ENCODE results near the gene VAMP4.
"Not testable (repeated sequence)": the region's sequence is repeated elsewhere in the genome, so short reads cannot be mapped to it uniquely, and the experiment has no call there.

Gene VAMP4

GRCh38 chr1:171683870-171684269 is 58.0 kb downstream of the VAMP4 start:
- DNase-seq: no peak

GRCh38 chr1:171680339-171680738 is 61.5 kb downstream of the VAMP4 start:
- no peak for DNase-seq

DNA sequence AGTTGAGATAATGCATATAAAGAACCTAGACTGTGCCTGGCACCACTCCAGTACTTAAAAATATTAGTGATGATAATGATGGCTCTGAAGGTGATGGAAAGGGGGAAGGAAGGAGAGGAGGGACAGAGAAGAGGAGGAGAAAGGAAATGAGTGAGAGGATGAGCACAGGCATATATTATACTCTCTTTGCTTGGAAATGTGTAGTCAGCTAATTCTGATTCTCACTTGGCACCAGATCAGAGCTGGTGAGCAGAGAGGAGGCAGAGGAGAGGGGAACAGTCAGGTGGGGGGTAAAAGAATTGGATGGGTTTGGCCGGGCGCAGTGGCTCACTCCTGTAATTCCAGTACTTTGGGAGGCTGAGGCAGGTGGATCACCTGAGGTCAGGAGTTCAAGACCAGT is 65.0 kb downstream of the VAMP4 start:
- no peak for DNase-seq

GRCh38 chr1:171674431-171675405 is 67.1 kb downstream of the VAMP4 start:
- DNase-seq: no peak

- no peak for DNase-seq
Measured at GRCh38 chr1:171670739-171671138, 71.1 kb downstream of the VAMP4 start.

- no peak for DNase-seq
Measured at GRCh38 chr1:171668372-171668771, 73.5 kb downstream of the VAMP4 start.

DNA sequence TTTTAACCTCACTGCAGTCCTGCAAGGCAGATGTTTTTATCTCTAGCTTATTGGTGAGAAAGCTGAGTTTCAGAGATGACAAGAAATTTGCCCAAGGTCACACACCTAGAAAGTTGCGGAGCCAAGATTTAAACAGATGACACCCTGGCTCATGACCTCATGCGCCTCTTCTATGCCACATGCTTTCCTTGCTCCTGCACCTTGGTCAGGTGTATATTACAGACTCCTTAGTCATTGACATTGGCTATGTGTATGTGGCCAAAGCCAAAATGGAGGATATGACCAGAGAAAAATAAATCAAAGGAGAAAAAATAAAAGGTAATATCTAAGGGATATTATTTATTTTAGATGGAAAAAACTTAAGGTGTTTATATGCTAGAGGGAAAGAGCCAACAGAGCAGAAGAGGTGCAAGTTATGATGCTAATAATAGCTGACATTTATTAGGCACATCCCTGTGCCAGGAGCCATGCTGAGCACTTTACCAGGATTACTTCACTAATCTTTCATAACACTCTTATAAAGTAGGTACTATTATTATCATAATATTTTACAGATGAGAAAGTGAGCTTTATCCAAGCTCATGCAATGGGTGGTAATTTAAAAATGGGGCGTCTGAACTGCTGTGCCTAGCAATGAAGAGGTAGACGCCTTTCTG is 75.6 kb downstream of the VAMP4 start:
- no peak for DNase-seq

DNA sequence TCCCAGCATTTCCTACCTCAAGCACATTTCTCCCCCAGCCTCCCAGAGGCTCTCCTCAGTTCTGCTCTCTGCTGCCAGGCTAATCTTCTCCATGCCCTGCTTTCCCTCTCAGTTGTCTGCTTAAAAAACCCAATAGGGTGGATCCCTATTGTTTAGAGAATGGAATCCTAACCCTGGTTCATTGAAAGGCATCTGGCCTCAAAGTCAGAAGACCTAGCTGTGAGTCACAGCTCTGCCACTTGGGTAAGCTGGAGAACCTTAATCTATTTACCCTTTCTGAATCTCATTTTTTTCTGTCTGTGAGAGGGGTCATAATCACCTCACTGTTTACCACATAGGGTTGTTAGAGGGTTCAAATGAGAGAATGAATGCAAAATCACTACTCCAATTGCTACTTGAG is 76.9 kb downstream of the VAMP4 start:
- no peak for DNase-seq

GRCh38 chr1:171663854-171664575 is 77.8 kb downstream of the VAMP4 start:
- DNase-seq: no peak

- no peak for DNase-seq
Measured at GRCh38 chr1:171663036-171663853, 78.6 kb downstream of the VAMP4 start.

DNA sequence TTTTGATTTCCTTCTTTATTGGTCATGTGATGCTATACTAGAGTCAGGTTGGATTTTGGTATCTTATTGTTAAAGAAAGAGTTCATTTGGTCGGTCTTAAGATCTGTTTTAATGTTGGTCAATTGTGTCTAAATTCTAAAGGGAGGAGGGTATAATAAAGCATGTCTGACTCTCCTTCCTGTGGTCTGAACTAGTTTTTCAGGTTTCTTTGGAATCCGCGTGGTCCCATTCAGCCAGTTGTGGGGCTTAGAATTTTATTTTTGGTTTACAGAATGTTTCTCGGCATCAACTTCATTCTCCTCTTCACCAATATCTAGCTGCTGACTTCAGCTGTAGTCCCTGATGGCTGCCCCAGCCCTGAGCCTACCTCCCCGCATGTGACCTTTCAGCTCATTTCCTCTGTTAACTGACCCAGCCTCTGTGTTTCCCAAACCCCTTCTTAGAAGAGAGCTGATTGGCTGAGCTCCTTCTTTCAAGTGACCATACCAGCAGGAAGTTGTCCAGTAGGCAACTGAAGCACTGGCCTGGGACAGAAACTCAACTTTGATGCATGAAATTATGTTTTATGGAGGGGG is 80.7 kb downstream of the VAMP4 start:
- DNase-seq: no peak

DNA sequence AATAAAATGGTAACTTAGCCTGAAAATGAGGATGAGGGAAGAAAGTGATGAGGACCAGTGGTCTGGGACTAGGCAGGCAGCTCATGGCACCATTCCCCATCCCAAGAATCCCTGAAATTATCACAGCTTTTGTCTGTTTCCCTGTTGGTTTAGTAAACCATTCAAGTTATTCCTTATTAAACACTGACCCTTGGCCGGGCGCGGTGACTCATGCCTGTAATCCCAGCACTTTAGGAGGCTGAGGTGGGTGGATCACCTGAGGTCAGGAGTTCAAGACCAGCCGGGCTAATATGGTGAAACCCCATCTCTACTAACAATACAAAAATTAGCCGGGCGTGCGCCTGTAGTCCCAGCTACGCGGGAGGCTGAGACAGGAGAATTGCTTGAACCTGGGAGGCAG is 85.7 kb downstream of the VAMP4 start:
- DNase-seq: not testable (repeated sequence)

- no peak for DNase-seq
Measured at GRCh38 chr1:171655746-171656116, 86.1 kb downstream of the VAMP4 start.

GRCh38 chr1:171654942-171655745 is 86.7 kb downstream of the VAMP4 start:
- DNase-seq: peak; percentile 7

DNA sequence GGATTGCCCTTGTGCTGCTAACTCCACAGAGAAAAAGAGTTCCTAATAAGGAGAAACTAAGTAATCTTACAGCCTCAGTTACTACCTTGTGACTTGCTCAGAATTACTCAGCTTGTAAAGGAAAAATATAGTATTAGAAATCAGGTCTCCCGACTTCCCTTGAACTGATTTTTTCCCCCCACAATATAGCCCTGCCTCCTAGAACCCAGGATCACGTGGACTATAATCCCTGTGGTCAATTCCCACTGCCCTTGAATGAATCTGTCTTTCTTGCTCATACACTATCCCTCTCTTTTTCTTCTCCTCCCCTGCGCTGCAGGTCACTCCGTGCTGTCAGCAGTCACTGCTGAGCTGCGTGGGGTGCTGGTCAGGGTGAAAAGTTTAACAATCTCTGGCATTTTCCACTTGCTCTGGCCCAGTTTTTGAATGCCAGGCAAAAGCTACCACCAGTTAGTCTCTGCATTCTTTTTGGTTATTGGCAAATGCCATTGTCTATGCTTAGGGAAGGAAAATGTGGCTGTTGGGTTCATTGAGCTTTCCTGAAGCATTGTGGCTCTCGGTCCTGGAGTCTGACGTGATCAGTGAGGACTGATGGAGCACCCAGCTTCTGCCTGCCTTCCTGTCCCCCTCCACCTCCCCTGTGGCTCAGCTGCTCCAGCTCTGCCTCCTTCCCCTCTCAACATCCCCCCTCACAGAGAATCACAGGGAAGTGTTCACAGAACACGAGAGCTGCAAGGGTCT is 87.5 kb downstream of the VAMP4 start:
- no peak for DNase-seq

DNA sequence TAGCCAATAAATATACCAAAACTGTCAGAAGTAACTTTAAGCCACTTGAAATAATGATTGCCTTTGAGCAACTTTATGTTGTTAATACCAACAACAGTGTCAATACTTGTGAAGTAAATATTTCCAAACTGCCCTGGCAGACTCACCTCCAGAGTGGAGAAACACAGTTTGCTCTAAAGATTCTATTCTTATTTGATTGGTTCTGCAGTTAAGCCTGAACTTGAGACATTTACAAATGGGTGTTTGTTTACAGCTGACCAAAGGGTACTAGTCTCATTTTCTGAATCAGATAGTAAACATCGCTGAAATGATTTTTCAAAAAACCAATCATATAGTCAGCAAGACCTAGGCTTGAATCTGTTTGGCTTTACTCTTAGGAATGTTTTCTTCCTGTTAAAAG is 88.1 kb downstream of the VAMP4 start:
- DNase-seq: no peak

DNA sequence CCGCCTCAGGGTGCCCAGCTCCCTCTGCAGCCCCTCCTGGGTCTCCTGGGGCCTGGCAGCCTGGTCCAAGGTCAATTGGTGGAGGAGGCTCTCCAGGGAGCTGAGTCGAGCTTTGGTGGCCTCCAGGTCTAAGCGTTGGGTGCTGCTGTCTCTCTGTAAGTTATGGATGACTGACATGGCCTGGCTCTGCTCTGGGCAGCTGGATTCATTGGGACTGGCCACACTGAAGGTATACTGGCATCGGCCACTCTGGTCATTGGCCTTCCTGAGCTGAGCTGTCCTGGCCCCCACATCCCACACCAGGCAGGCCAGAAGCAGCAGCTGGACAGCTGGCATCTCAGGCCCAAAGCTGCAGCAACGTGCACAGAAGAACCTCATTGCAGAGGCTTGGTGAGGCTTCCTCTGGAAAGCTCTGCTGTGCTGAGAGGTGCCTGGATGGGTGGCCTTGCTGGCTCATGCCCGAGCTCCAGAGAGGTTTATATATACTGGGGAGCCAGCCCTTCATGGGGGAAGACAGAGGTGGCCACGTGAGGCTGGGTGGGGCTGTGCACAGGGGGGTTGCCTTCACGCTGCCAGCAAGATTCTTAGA is 89.5 kb downstream of the VAMP4 start, which contains the start of gene MYOC:
MYOC (minus strand) TSS at position 455 of the 589 bp plus-strand sequence; CDS start at position 378, 77 bp downstream.
- no peak for DNase-seq
